Brain microvascular endothelial cell (primary cell): ENCODE data around the gene KCNG2.
"Not testable (repeated sequence)": the region's sequence is repeated elsewhere in the genome, so short reads cannot be mapped to it uniquely, and the experiment has no call there.

Experiments used
- DNase-seq: peaks from one replicate; pipeline ENCODE4 v3.0.0-alpha.2; 2020
- H3K27ac ChIP-seq: fragments of 250-450 bp; sonication (Bioruptor Pico); 2 replicates; pipeline ENCODE4 v1.5.1; 2020; ENCODE audit warnings: mild to moderate bottlenecking, moderate library complexity
- H3K27me3 ChIP-seq: fragments of 250-450 bp; sonication (Bioruptor Pico); replicated peaks from 2 replicates; pipeline ENCODE4 v1.5.1; 2020; ENCODE audit warnings: mild to moderate bottlenecking
- H3K36me3 ChIP-seq: fragments of 250-450 bp; sonication (Bioruptor Pico); replicated peaks from 2 replicates; pipeline ENCODE4 v1.5.1; 2020; ENCODE audit warnings: mild to moderate bottlenecking
- H3K4me3 ChIP-seq: 2 replicates; pipeline ENCODE4 v1.5.1; 2011; ENCODE audit warnings: low read depth, mild to moderate bottlenecking, control low read depth, low read length, moderate library complexity
- CTCF ChIP-seq: IDR thresholded peaks from 2 replicates; pipeline ENCODE4 v1.5.1; 2011; ENCODE audit warnings: low read depth, mild to moderate bottlenecking, moderate library complexity, low read length, control low read depth, inconsistent platforms; ENCODE audit errors: missing control alignments
- in situ Hi-C: cut with HindIII; loops from 2 replicates; pipeline ENCODE4 v1.10.0; 2017; ENCODE audit warnings: low sequenced_read_pairs, low pct_ligation_motif_present

Gene KCNG2

GRCh38 chr18:79751918-79752578 is 45.7 kb upstream of the KCNG2 start:
- peaks cover 11% of the 10 kb centered on the region for H3K36me3 ChIP-seq
- peak; percentile 12 for TF ChIP-seq CTCF
- in situ Hi-C loops: not testable (repeated sequence)

GRCh38 chr18:79752946-79753345 is 44.8 kb upstream of the KCNG2 start:
- in situ Hi-C loops, DNase-seq, H3K27me3 ChIP-seq, H3K27ac ChIP-seq, H3K4me3 ChIP-seq, H3K36me3 ChIP-seq: not testable (repeated sequence)

More at GRCh38 chr18:79751918-79752578, 45.7 kb upstream of the KCNG2 start:
- not testable (repeated sequence) for H3K4me3 ChIP-seq, H3K27me3 ChIP-seq, H3K27ac ChIP-seq, DNase-seq

- Histone ChIP-seq H3K36me3 (peaks cover 8% of the 10 kb centered on the region), H3K27me3 (no peaks in the 10 kb centered on the region), H3K4me3 (no peak overlapping the region), H3K27ac (no peak overlapping the region)
- in situ Hi-C loops: no loop called here
- DNase-seq: no peak
- TF ChIP-seq CTCF: no peak
Measured at GRCh38 chr18:79753391-79753851, 44.3 kb upstream of the KCNG2 start.

- Histone ChIP-seq H3K27ac (no peak overlapping the region), H3K27me3 (no peaks in the 10 kb centered on the region), H3K36me3 (peaks cover 8% of the 10 kb centered on the region), H3K4me3 (no peak overlapping the region)
- DNase-seq: no peak
- in situ Hi-C loops: no loop called here
- no peak for TF ChIP-seq CTCF
Measured at GRCh38 chr18:79754022-79754761, 43.5 kb upstream of the KCNG2 start.

- no peak for DNase-seq
- H3K36me3 ChIP-seq: peaks cover 8% of the 10 kb centered on the region
- no peak overlapping the region for H3K27ac ChIP-seq
- no peaks in the 10 kb centered on the region for H3K27me3 ChIP-seq
- no peak for TF ChIP-seq CTCF
- H3K4me3 ChIP-seq: no peak overlapping the region
- in situ Hi-C loops: no loop called here
Measured at GRCh38 chr18:79754831-79755351, 42.8 kb upstream of the KCNG2 start.

GRCh38 chr18:79755496-79756142 is 42.1 kb upstream of the KCNG2 start:
- Histone ChIP-seq H3K27me3 (no peaks in the 10 kb centered on the region), H3K4me3 (no peak overlapping the region), H3K36me3 (peaks cover 8% of the 10 kb centered on the region), H3K27ac (no peak overlapping the region)
- in situ Hi-C loops: no loop called here
- TF ChIP-seq CTCF: no peak
- DNase-seq: no peak
